ENCODE measurements around the gene YIF1A.
"Not testable (repeated sequence)": the region's sequence is repeated elsewhere in the genome, so short reads cannot be mapped to it uniquely, and the experiment has no call there.

GRCh38 chr11:66276619-66277018, 12.3 kb downstream of the YIF1A start:
- not testable (repeated sequence) for TF ChIP-seq POLR2A (IDR thresholded peaks at IDR 0.05; ENCODE audit: low read depth); CTCF (IDR thresholded peaks at IDR 0.05)

All from esophagus muscularis mucosa (tissue), 3 donors.